Daoy (cell line): ENCODE measurements around the gene AKAP13. TPM values are rescaled to one million over a fixed set of nuclear protein-coding genes. Genes with fewer than 3 reads are reported as not detected.
A peak's percentile ranks its signal among the peaks of the same experiment; 100 is the strongest.

Experiments
- DNase-seq: peaks from one replicate; pipeline ENCODE4 v3.0.0-alpha.2; 2015; ENCODE audit warnings: low read depth
- total RNA-seq: library from RNA; depleted of rRNA; stranded (reverse); fragments of >200 nt; shearing (Covaris generic); gene quantifications from 2 replicates; pipeline ENCODE4 v1.2.3, GENCODE V29; 2014

AKAP13 gene
- total RNA-seq, 1 experiment from 2014 or later: 18.5 TPM

GRCh38 chr15:85727068-85727467 is 346.7 kb downstream of the AKAP13 start:
- no peak for DNase-seq

GRCh38 chr15:85730001-85730820 is 349.8 kb downstream of the AKAP13 start:
- peak; percentile 18 for DNase-seq

GRCh38 chr15:85733416-85733815 is 353.0 kb downstream of the AKAP13 start:
- DNase-seq: no peak

GRCh38 chr15:85737061-85737460 is 356.7 kb downstream of the AKAP13 start:
- DNase-seq: no peak

GRCh38 chr15:85741021-85741421 is 360.6 kb downstream of the AKAP13 start:
- no peak for DNase-seq

GRCh38 chr15:85741662-85742061 is 361.3 kb downstream of the AKAP13 start:
- no peak for DNase-seq

GRCh38 chr15:85742186-85742821 is 361.9 kb downstream of the AKAP13 start:
- no peak for DNase-seq

- no peak for DNase-seq
Measured at GRCh38 chr15:85743392-85744055, 363.1 kb downstream of the AKAP13 start.

GRCh38 chr15:85744579-85744978 is 364.2 kb downstream of the AKAP13 start:
- DNase-seq: no peak

- no peak for DNase-seq
Measured at GRCh38 chr15:85745023-85745422, 364.6 kb downstream of the AKAP13 start.

- no peak for DNase-seq
Measured at GRCh38 chr15:85745525-85746150, 365.2 kb downstream of the AKAP13 start.

GRCh38 chr15:85746641-85747040 is 366.2 kb downstream of the AKAP13 start:
- DNase-seq: no peak

GRCh38 chr15:85748176-85748575 is 367.8 kb downstream of the AKAP13 start:
- no peak for DNase-seq

GRCh38 chr15:85748729-85749128 is 368.3 kb downstream of the AKAP13 start:
- DNase-seq: no peak

- DNase-seq: no peak
Measured at GRCh38 chr15:85749261-85750151, 369.1 kb downstream of the AKAP13 start.

GRCh38 chr15:85750319-85751290 is 370.2 kb downstream of the AKAP13 start:
- no peak for DNase-seq

- no peak for DNase-seq
Measured at GRCh38 chr15:85751291-85752123, 371.1 kb downstream of the AKAP13 start.

- DNase-seq: no peak
Measured at GRCh38 chr15:85752124-85752475, 371.7 kb downstream of the AKAP13 start.

GRCh38 chr15:85752491-85752961 is 372.1 kb downstream of the AKAP13 start:
- DNase-seq: no peak
